A549 (cell line): ENCODE data around the gene REL.

Experiments
- HOXB13 ChIP-seq: fragments of 250-450 bp; sonication (Bioruptor Pico); IDR thresholded peaks from 2 replicates; pipeline ENCODE4 v1.5.0; 2020; ENCODE audit warnings: low read depth, mild to moderate bottlenecking, moderate library complexity
- MAX ChIP-seq: IDR thresholded peaks from 2 replicates; pipeline ENCODE4 v1.6.1; 2012
- POLR2A ChIP-seq: IDR thresholded peaks from 2 replicates; pipeline ENCODE4 v1.6.1; 2012; ENCODE audit warnings: mild to moderate bottlenecking, low read length
- POLR2AphosphoS2 ChIP-seq: conservative IDR thresholded peaks from 2 replicates; pipeline ENCODE4 v1.6.1; 2012; ENCODE audit warnings: low read length, improper control_type of control experiment, inconsistent platforms
- RCOR1 ChIP-seq: fragments of 150-350 bp; IDR thresholded peaks from 2 replicates; pipeline ENCODE4 v1.6.1; 2014; ENCODE audit warnings: antibody characterized with exemption, low read length, low read depth
- TF ChIP-seq, protein P1 (sequence below): fragments of 450-650 bp; IDR thresholded peaks from 2 replicates; pipeline ENCODE4 v1.6.1; 2014; ENCODE audit warnings: antibody characterized with exemption
- TF ChIP-seq, protein P2 (sequence below): fragments of 200-600 bp; sonication (generic); IDR thresholded peaks from 2 replicates; pipeline ENCODE4 v1.6.1; 2016; ENCODE audit warnings: antibody characterized with exemption, mild to moderate bottlenecking, moderate library complexity
- TF ChIP-seq, protein P3 (sequence below): fragments of >200 bp; sonication (Bioruptor Twin); formaldehyde crosslinking; IDR thresholded peaks from 3 replicates; pipeline ENCODE4 v1.5.1; 2016
- TF ChIP-seq, protein P4 (sequence below): fragments of 150-350 bp; IDR thresholded peaks from 2 replicates; pipeline ENCODE4 v1.6.1; 2014; ENCODE audit warnings: low read depth, mild to moderate bottlenecking, low read length

DNA sequence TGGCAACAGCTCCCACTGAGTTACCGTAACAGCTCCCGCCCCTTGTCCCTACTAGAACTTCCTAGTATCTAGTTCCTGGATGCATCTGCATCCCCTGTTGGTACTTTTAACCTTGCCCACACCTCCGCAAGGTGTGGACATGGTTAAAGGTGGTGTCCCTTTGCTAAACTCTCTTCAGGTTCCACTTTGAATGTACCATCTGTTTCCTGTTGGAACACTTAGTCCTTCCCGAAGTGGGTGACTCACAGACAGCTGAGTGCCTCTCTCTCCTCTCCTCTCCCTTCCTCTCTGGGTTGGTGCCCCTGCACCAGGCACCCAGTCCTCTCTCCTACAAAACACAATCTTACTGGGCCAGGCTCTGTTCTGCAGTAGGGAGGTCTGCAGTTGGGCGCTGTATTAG is 19.6 kb upstream of the REL start:
- no peak for TF ChIP-seq POLR2AphosphoS2
- no peak for TF ChIP-seq POLR2A
- no peak for TF ChIP-seq RCOR1
- TF ChIP-seq, protein P1, sequence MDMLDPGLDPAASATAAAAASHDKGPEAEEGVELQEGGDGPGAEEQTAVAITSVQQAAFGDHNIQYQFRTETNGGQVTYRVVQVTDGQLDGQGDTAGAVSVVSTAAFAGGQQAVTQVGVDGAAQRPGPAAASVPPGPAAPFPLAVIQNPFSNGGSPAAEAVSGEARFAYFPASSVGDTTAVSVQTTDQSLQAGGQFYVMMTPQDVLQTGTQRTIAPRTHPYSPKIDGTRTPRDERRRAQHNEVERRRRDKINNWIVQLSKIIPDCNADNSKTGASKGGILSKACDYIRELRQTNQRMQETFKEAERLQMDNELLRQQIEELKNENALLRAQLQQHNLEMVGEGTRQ, result no peak
- TF ChIP-seq, protein P2, sequence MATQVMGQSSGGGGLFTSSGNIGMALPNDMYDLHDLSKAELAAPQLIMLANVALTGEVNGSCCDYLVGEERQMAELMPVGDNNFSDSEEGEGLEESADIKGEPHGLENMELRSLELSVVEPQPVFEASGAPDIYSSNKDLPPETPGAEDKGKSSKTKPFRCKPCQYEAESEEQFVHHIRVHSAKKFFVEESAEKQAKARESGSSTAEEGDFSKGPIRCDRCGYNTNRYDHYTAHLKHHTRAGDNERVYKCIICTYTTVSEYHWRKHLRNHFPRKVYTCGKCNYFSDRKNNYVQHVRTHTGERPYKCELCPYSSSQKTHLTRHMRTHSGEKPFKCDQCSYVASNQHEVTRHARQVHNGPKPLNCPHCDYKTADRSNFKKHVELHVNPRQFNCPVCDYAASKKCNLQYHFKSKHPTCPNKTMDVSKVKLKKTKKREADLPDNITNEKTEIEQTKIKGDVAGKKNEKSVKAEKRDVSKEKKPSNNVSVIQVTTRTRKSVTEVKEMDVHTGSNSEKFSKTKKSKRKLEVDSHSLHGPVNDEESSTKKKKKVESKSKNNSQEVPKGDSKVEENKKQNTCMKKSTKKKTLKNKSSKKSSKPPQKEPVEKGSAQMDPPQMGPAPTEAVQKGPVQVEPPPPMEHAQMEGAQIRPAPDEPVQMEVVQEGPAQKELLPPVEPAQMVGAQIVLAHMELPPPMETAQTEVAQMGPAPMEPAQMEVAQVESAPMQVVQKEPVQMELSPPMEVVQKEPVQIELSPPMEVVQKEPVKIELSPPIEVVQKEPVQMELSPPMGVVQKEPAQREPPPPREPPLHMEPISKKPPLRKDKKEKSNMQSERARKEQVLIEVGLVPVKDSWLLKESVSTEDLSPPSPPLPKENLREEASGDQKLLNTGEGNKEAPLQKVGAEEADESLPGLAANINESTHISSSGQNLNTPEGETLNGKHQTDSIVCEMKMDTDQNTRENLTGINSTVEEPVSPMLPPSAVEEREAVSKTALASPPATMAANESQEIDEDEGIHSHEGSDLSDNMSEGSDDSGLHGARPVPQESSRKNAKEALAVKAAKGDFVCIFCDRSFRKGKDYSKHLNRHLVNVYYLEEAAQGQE, result no peak
- TF ChIP-seq, protein P3, sequence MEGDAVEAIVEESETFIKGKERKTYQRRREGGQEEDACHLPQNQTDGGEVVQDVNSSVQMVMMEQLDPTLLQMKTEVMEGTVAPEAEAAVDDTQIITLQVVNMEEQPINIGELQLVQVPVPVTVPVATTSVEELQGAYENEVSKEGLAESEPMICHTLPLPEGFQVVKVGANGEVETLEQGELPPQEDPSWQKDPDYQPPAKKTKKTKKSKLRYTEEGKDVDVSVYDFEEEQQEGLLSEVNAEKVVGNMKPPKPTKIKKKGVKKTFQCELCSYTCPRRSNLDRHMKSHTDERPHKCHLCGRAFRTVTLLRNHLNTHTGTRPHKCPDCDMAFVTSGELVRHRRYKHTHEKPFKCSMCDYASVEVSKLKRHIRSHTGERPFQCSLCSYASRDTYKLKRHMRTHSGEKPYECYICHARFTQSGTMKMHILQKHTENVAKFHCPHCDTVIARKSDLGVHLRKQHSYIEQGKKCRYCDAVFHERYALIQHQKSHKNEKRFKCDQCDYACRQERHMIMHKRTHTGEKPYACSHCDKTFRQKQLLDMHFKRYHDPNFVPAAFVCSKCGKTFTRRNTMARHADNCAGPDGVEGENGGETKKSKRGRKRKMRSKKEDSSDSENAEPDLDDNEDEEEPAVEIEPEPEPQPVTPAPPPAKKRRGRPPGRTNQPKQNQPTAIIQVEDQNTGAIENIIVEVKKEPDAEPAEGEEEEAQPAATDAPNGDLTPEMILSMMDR, result no peak
- TF ChIP-seq MAX, result no peak
- TF ChIP-seq, protein P4, sequence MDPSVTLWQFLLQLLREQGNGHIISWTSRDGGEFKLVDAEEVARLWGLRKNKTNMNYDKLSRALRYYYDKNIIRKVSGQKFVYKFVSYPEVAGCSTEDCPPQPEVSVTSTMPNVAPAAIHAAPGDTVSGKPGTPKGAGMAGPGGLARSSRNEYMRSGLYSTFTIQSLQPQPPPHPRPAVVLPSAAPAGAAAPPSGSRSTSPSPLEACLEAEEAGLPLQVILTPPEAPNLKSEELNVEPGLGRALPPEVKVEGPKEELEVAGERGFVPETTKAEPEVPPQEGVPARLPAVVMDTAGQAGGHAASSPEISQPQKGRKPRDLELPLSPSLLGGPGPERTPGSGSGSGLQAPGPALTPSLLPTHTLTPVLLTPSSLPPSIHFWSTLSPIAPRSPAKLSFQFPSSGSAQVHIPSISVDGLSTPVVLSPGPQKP, result no peak
- no peak for TF ChIP-seq HOXB13 (CRISPR knock-in tag)
